ENCODE results near the gene CAB39L.

GRCh38 chr13:49262634-49263033 lies 181.2 kb downstream of the CAB39L start:
- TF ChIP-seq CTCF (IDR thresholded peaks at IDR 0.05) (no peak), POLR2A (IDR thresholded peaks at IDR 0.05) (no peak)
